Liver (tissue), 3 donors: ENCODE measurements around the gene TCF19.

Source experiments
- ATF3 ChIP-seq: IDR thresholded peaks from 2 replicates; pipeline ENCODE4 v1.6.1; 2016; ENCODE audit warnings: antibody characterized with exemption
- CTCF ChIP-seq: fragments of 150-350 bp; IDR thresholded peaks from 2 replicates; pipeline ENCODE4 v1.5.1; 2017; ENCODE audit warnings: improper control_type of control experiment, low read depth, low read length; ENCODE audit not compliant: missing input control
- RXRA ChIP-seq, 2 donors: IDR thresholded peaks; 2 replicates each; pipeline ENCODE4 v1.6.1; 2017 to 2018; ENCODE audit warnings: antibody characterized with exemption in 2 of 2, mild to moderate bottlenecking in 1 of 2
- donor health status: healthy.
- donor health status: healthy.

DNA sequence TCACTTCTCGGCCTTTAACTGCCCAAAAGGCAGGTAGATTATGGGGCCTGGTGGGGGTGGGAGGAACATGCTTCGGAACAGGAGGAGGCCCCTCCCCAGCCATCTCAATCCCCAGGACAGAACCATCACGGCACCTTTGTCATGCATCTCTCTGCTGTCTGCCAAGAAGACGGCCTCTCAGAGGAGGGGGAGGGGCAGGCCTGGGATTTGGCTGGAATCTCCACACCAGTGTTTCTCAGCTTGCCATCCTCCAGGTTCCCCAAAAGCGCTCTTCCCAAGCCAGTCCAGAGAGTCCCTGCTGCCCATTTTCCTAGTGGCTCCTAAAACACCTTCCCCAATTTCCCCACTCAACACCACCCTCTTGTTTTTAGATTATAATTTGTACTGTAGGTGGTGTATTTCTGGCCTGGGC lies 14.6 kb downstream of the TCF19 start:
- no peak for TF ChIP-seq ATF3
- TF ChIP-seq CTCF, result no peak
- no peak for TF ChIP-seq RXRA (IDR thresholded peaks at IDR 0.05)
